HEK293 (cell line): Measurements from ENCODE around the gene FNDC8.
"Not testable (repeated sequence)": the region's sequence is repeated elsewhere in the genome, so short reads cannot be mapped to it uniquely, and the experiment has no call there.

Experiments
- BCL6B ChIP-seq: fragments of 450-650 bp; formaldehyde crosslinking; IDR thresholded peaks from 2 replicates; pipeline ENCODE4 v1.5.1; 2017; ENCODE audit warnings: missing biosample characterization, missing genetic modification characterization
- CTCF ChIP-seq: fragments of 450-650 bp; formaldehyde crosslinking; IDR thresholded peaks from 2 replicates; pipeline ENCODE4 v1.5.1; 2016; ENCODE audit warnings: missing biosample characterization, missing genetic modification characterization
- GLIS1 ChIP-seq: fragments of 450-650 bp; formaldehyde crosslinking; IDR thresholded peaks from 2 replicates; pipeline ENCODE4 v1.5.1; 2016; ENCODE audit warnings: missing biosample characterization, missing genetic modification characterization
- PRDM4 ChIP-seq: fragments of 450-650 bp; formaldehyde crosslinking; IDR thresholded peaks from 2 replicates; pipeline ENCODE4 v1.5.1; 2017; ENCODE audit warnings: missing biosample characterization, missing genetic modification characterization
- REST ChIP-seq: fragments of 450-650 bp; formaldehyde crosslinking; IDR thresholded peaks from 2 replicates; pipeline ENCODE4 v1.5.1; 2016; ENCODE audit warnings: missing biosample characterization, missing genetic modification characterization
- ZBTB11 ChIP-seq: fragments of 450-650 bp; formaldehyde crosslinking; conservative IDR thresholded peaks from 2 replicates; pipeline ENCODE4 v1.5.1; 2016; ENCODE audit warnings: low read depth, missing biosample characterization, missing genetic modification characterization
- ZNF138 ChIP-seq: fragments of 450-650 bp; formaldehyde crosslinking; IDR thresholded peaks from 2 replicates; pipeline ENCODE4 v1.5.1; 2016; ENCODE audit warnings: missing biosample characterization, missing genetic modification characterization, borderline replicate concordance
- ZNF148 ChIP-seq: fragments of 450-650 bp; formaldehyde crosslinking; IDR thresholded peaks from 2 replicates; pipeline ENCODE4 v1.5.0; 2017; ENCODE audit warnings: missing biosample characterization, missing genetic modification characterization, borderline replicate concordance
- ZNF23 ChIP-seq: fragments of 450-650 bp; formaldehyde crosslinking; IDR thresholded peaks from 2 replicates; pipeline ENCODE4 v1.5.1; 2016; ENCODE audit warnings: missing biosample characterization, missing genetic modification characterization, borderline replicate concordance
- ZNF26 ChIP-seq: fragments of 450-650 bp; formaldehyde crosslinking; IDR thresholded peaks from 2 replicates; pipeline ENCODE4 v1.5.1; 2016; ENCODE audit warnings: missing biosample characterization, missing genetic modification characterization
- ZNF335 ChIP-seq: fragments of 450-650 bp; formaldehyde crosslinking; conservative IDR thresholded peaks from 2 replicates; pipeline ENCODE4 v1.5.1; 2016; ENCODE audit warnings: missing biosample characterization, missing genetic modification characterization
- ZNF341 ChIP-seq: fragments of 450-650 bp; formaldehyde crosslinking; IDR thresholded peaks from 2 replicates; pipeline ENCODE4; 2016; ENCODE audit warnings: low read depth, missing biosample characterization, missing genetic modification characterization

GRCh38 chr17:35110791-35111190 lies 10.6 kb upstream of the FNDC8 start:
- not testable (repeated sequence) for TF ChIP-seq ZNF138 (tag by site-specific recombination); CTCF (tag by site-specific recombination); ZBTB11 (tag by site-specific recombination); BCL6B; ZNF26 (tag by site-specific recombination); PRDM4 (tag by site-specific recombination); ZNF335 (tag by site-specific recombination); ZNF341; ZNF148 (tag by site-specific recombination); GLIS1 (tag by site-specific recombination); ZNF23 (tag by site-specific recombination); REST (tag by site-specific recombination)
